GM18520 (cell line): Measurements from ENCODE around the gene SLC39A6.
"Not testable (repeated sequence)": the region's sequence is repeated elsewhere in the genome, so short reads cannot be mapped to it uniquely, and the experiment has no call there.

Experiments used
- ATAC-seq: cut with Tn5 transposase; IDR thresholded peaks from one replicate; pipeline ENCODE4 v1.9.1; 2021; ENCODE audit not compliant: unreplicated experiment

The SLC39A6 gene

GRCh38 chr18:36104749-36105148 lies 24.4 kb downstream of the SLC39A6 start:
- ATAC-seq = no peak

GRCh38 chr18:36101943-36102342 lies 27.2 kb downstream of the SLC39A6 start:
- no peak for ATAC-seq

DNA sequence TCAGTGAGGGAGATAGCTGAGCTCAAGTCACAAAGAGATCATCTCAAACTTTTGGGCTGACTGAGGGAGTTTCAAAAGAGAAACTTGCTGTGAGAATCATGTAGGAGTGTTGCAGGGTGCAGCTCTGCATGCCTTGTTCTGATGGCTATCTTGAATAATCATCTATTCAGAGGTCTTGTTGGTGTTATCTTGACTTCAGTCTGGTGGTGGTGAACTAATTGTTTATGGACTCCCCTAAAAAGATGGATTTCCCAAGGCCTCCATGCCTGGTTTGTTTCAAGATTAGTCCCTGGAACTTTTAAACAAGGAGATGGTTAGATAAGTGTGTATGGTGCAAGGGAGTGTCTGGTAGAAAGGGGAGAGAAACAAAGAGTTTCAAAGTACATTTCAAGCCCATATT lies 29.8 kb downstream of the SLC39A6 start:
- ATAC-seq = no peak

- no peak for ATAC-seq
Measured at GRCh38 chr18:36096955-36097354, 32.2 kb downstream of the SLC39A6 start.

- ATAC-seq = no peak
Measured at GRCh38 chr18:36095936-36096519, 33.1 kb downstream of the SLC39A6 start.

- ATAC-seq = no peak
Measured at GRCh38 chr18:36094431-36094830, 34.7 kb downstream of the SLC39A6 start.

GRCh38 chr18:36092116-36092515 lies 37.0 kb downstream of the SLC39A6 start:
- ATAC-seq = not testable (repeated sequence)

GRCh38 chr18:36089001-36089400 lies 40.1 kb downstream of the SLC39A6 start:
- no peak for ATAC-seq

DNA sequence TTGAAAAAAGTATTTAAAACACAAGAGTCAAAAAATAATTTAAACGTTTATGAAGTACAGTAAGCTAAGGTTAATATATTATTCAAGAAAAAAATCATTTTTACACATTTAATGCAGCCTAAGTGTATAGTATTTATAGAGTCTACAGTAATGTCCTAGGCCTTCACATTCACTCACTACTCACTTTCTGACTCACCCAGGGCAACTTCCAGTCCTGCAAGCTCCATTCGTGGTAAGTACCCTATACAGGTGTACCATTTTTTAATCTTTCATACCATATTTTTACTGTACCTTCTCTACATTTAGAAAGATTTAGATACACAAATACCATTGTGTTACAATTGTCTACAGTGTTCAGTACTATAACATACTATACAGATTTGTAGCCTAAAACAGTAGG lies 40.9 kb downstream of the SLC39A6 start:
- no peak for ATAC-seq

DNA sequence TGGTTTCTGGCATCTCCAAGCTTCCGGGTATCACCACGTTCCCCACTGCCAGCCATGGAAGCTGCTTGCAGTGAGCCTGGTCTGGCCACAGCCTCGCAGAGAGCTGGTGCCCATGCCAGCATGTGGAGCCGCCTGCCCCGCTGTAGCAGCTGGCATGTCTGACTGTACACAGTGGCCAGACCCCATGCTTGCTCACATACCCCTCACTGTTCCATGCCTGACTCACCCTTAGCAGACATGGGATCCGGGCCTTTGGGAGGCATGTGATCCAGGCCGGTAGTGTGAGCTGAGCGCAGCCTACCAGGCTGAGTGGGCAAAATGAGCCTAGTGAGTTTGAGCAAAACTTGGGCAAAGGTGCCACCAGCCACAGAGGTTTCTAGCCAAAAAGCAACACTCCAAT lies 43.0 kb downstream of the SLC39A6 start:
- no peak for ATAC-seq

DNA sequence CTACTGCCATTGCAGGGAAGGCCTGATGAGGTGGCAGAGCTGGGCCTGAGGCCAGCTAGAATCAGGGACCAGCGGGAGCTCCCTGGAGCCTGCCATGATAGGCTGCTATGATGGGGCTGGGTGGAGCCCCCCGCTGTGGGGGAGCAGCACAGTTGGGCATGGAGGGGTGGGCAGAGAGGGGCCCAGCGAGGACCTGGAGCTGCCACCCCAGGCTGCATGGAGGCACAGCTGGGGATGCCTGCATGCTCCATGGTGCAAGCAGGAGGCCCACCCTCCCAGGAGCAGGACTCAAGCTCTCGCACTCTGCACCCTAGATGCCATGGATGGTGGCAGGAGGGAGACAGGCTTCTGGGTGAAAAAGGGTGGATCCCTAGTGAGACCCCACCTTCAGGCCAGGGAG lies 43.9 kb downstream of the SLC39A6 start:
- no peak for ATAC-seq

DNA sequence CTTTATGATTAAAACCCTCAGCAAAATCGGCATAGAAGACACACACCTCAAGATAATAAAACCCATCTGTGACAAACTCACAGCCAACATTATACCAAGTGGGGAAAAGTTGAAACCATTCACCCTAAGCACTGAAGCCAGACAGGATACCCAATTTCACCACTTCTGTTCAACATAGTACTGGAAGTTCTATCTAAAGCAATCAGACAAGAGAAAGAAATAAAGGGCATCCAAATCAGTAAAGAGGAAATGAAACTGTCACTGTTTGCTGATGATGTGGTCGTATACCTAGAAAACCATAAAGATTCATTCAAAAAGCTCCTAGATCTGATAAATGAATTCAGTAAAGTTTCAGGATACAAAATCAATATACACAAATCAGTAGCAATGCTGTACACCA lies 45.4 kb downstream of the SLC39A6 start:
- no peak for ATAC-seq

DNA sequence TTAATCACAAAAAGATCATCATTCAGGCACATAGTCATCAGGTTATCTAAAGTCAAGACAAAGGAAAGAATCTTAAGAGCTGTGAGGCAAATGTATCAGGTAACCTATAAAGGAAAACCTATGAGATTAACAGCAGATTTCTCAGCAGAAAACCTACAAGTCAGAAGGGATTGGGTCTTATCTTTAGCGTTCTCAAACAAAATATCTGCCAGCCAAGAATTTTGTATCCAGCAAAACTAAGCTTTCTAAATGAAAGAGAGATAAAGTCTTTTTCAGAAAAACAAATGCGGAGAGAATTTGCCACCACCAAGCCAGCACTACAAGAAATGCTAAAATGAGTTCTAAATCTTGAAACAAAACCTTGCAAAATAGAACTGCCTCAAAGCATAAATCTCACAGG lies 48.0 kb downstream of the SLC39A6 start:
- ATAC-seq = not testable (repeated sequence)

- ATAC-seq = no peak
Measured at GRCh38 chr18:36078751-36079529, 50.2 kb downstream of the SLC39A6 start.

- ATAC-seq = not testable (repeated sequence)
Measured at GRCh38 chr18:36077764-36078163, 51.4 kb downstream of the SLC39A6 start.

GRCh38 chr18:36075862-36076587 lies 53.1 kb downstream of the SLC39A6 start:
- ATAC-seq = no peak

GRCh38 chr18:36074435-36074834 lies 54.7 kb downstream of the SLC39A6 start:
- no peak for ATAC-seq

DNA sequence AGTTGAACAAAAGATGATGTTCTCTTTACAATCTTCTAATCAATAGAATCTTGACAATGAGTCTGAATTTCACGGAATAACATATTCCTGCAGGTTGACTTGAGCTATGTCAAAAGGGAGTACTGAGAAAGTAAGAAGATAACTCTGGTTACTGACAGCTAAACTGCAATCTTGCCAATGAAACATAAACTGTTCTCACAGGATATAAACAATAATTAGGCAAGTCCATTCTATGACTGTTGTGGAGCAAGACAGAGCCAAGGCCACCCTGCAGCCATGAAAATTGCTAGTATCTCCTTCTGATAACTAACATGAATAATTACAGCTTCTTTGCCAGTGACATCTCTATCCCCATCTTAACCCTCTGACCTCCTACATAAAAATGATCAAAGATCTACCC lies 55.5 kb downstream of the SLC39A6 start:
- ATAC-seq = no peak

DNA sequence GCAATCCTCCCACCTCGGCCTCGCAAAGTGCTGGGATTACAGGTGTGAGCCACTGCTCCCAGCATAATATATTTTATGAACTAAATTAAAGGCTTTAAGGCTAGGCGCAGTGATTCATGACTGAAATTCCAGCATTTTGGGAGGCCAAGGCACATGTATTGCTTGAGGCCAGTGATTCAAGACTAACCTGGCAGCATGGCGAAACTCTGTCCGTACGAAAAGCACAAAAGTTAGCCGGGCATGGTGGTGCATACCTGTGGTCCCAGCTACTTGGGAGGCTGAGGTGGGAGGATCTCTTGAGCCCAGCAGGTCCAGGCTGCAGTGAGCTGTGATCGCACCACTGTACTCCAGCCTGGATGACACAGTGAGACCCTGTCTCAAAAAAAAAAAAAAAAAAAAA lies 56.7 kb downstream of the SLC39A6 start:
- not testable (repeated sequence) for ATAC-seq

- ATAC-seq = peak; percentile 86
Measured at GRCh38 chr18:36067055-36067957, 61.8 kb downstream of the SLC39A6 start, which contains the start of gene RPRD1A. Gene RPRD1A (minus strand): TSS chr18:36067559. CDS start chr18:36067404, 155 bp downstream.

- ATAC-seq = no peak
Measured at GRCh38 chr18:36066686-36067054, 62.5 kb downstream of the SLC39A6 start.
